NCI-H82 treated with DMSO at 0.1 percent for 48 hours (cell line): Measurements from ENCODE around the gene SLC17A8.
"Not testable (repeated sequence)": the region's sequence is repeated elsewhere in the genome, so short reads cannot be mapped to it uniquely, and the experiment has no call there.

Source experiments
- DNase-seq: peaks from one replicate; lab custom pipeline; 2025; ENCODE audit not compliant: unreplicated experiment; lab: John Stamatoyannopoulos, UW

The SLC17A8 gene

GRCh38 chr12:100422646-100423045 is 65.8 kb downstream of the SLC17A8 start:
- no peak for DNase-seq

DNA sequence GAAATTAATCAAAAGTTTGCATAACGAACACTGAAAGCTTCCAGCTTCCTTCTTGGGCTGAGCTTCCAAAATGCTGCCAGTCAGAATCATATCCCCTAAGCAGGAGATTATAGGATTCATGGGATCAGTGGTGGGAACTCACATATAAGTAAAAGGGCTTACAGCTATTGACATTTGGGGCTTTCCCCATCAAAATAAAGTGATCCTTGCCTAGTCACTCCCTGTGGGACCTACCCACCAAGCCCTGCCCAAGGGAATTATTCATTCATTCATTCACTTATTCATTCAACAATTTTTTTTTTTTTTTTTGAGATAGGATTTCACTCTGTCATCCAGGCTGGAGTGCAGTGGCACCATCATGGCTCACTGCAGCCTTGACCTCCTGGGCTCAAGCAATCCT is 69.3 kb downstream of the SLC17A8 start:
- DNase-seq, result no peak

- DNase-seq, result no peak
Measured at GRCh38 chr12:100427078-100427477, 70.2 kb downstream of the SLC17A8 start.

GRCh38 chr12:100430251-100430650 is 73.4 kb downstream of the SLC17A8 start:
- not testable (repeated sequence) for DNase-seq

- no peak for DNase-seq
Measured at GRCh38 chr12:100433701-100434100, 76.8 kb downstream of the SLC17A8 start.

GRCh38 chr12:100434177-100434576 is 77.3 kb downstream of the SLC17A8 start:
- DNase-seq, result no peak

- DNase-seq, result no peak
Measured at GRCh38 chr12:100435957-100436356, 79.1 kb downstream of the SLC17A8 start.

- DNase-seq, result no peak
Measured at GRCh38 chr12:100437038-100437841, 80.4 kb downstream of the SLC17A8 start.

- DNase-seq, result no peak
Measured at GRCh38 chr12:100439797-100440196, 82.9 kb downstream of the SLC17A8 start.

- no peak for DNase-seq
Measured at GRCh38 chr12:100442403-100442802, 85.5 kb downstream of the SLC17A8 start.

DNA sequence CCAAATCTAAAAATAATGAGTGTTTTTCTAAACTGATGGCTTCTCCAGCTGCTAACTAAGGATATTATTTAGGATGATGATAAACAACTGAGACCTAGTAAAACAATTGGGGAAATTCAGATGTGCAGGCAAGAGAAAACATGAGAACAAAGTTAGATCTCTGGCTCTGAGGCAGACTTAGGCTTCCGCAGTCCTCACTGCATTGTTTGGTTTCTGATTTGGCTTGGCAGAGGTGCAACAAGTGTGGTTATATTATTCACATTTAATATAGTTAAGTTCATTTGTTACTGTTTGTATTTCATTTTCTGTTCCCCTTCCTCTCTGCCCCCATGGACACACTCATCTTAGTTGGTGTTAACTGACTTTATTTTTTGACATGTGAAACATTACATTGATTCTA is 86.6 kb downstream of the SLC17A8 start:
- no peak for DNase-seq

DNA sequence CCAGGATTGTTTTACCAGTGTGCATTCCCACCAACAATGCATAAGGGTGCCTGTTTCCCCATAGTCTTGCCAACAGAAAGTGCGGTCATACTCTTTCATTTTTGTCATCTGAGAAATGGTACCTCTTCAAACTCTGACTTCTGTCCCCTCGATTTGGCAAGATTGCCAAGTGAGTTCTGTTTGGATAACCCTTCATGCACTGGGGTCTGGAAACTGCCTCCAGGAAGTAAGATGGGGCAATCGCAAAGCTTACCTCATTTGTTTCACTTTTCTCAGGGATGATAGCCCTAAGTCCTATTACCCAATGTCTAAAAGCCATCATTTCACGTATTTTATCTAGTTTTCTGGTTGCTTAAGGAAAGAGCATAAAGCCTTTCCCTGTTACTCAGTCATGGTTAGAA is 88.2 kb downstream of the SLC17A8 start:
- DNase-seq, result no peak

GRCh38 chr12:100447381-100447780 is 90.5 kb downstream of the SLC17A8 start:
- DNase-seq, result no peak

GRCh38 chr12:100448656-100449055 is 91.8 kb downstream of the SLC17A8 start:
- DNase-seq, result no peak

GRCh38 chr12:100450735-100451134 is 93.9 kb downstream of the SLC17A8 start:
- DNase-seq, result no peak

GRCh38 chr12:100453951-100454350 is 97.1 kb downstream of the SLC17A8 start:
- DNase-seq, result no peak

- DNase-seq, result no peak
Measured at GRCh38 chr12:100455896-100456295, 99.0 kb downstream of the SLC17A8 start.

DNA sequence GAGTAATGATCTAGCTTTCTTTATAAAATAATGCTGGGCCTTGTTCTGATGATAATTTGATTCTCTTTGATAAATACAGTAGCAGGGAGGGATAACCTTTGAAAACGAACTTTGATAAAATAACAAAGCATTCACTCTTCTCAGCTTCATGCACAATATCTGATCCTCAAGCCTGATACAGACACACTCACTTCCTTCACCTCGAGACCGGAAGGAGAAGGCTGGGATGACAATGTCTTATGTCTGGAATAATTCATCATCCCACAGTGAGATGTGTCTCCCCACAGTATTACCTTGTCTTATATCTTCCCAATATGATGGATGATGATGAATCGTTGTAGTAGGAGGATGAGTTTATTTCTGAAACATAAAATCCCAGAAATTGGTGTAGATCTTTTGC is 101.3 kb downstream of the SLC17A8 start:
- no peak for DNase-seq

DNA sequence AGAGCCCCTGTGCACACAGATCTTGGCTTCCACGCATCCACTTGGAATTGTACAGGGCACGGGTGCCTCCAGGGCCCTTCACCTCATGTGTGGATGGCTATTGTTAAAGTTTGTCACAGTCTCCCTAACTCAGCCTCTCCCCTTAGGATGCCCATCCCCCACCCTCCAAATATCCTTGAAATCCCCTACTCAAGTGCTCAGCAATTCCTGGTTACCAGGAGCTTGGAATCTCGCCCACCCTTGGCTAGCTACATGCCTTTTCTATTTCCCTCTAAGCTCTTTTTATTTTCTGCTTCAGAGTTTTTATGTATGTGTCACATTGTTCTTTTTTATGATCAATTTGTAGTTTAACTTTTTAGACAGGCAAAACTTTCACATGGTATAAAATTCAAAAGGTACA is 103.8 kb downstream of the SLC17A8 start:
- DNase-seq, result no peak

DNA sequence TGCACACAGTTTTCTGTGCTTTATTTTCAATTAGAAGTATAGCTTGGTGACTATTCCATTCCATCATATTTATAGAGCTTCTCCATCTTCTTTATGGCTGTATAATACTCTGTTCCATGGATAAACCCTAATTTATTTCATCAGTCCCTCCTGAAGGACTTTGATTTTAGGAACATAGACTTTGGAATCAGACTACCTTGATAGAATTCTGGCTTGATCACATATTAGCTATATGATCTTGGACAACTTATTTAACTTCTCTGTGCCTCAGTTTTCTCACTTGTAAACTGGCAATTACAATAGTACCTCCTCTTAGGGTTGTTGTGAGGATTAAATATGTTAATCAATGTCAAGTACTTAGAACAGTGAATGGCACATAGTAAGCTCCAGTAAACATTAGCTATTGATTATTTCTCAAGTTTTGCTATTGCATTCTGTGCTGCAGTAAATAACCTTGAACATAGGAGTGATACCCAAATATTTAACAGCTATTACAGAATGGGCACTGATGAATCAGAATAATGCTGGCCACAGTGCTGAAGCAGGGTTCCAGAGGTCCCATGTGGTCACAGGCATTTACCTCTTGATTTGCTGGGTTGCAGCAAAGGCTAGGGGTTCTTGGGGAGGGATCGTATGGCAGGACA is 104.6 kb downstream of the SLC17A8 start:
- no peak for DNase-seq

- no peak for DNase-seq
Measured at GRCh38 chr12:100463661-100464060, 106.8 kb downstream of the SLC17A8 start.

DNA sequence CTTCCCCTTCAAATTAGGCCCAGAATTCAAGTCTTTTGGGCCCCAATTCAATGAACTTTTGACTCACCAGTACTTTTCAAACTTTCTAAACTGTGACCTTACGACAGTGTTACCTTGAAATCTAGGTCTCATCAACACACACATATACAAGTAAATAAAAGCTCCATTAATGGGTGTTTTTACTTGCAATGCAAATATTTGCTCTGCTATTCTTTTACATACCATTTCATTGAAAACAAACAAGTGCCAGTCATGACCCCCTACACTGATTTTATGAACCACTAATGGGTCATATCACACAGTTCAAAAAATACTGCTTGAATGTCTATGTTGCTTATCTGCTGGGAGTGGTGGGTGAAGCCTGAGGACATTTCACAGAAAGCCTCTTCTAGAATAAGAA is 107.7 kb downstream of the SLC17A8 start:
- no peak for DNase-seq

DNA sequence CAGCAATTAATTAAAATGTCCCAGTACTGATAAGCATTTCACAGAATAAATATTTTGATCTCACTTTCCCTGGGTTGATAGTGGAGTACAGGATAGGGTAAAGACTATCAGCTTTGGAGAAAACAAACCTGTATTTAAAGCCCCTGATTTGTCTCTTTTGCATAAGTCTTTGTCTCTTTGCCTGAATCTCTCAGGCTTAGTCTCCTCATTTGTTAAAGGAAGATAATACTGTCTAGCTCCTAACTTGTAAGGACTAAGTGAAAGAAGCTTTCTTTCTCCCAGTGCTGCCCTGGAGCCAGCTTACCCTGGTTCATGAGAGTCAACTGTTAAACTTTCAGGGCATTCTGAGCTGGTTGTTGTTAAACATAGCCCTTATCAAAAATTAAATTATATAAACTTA is 111.3 kb downstream of the SLC17A8 start:
- no peak for DNase-seq
